Fibroblast of mammary gland (primary cell): ENCODE measurements around the gene LANCL1.
"Not testable (repeated sequence)": the region's sequence is repeated elsewhere in the genome, so short reads cannot be mapped to it uniquely, and the experiment has no call there.

ENCODE experiments used
- DNase-seq: peaks from one replicate; pipeline ENCODE4 v3.0.0-alpha.2; 2010; ENCODE audit warnings: low read depth
- H3K4me3 ChIP-seq: 2 replicates; pipeline ENCODE4 v1.5.1; 2011; ENCODE audit warnings: low read depth, mild to moderate bottlenecking, low read length, moderate library complexity; ENCODE audit not compliant: control insufficient read depth
- TF ChIP-seq, protein P1 (sequence below): conservative IDR thresholded peaks from 2 replicates; pipeline ENCODE4 v1.5.1; 2011; ENCODE audit warnings: low read depth, low read length, inconsistent platforms; ENCODE audit not compliant: control insufficient read depth, insufficient read depth

The LANCL1 gene

DNA sequence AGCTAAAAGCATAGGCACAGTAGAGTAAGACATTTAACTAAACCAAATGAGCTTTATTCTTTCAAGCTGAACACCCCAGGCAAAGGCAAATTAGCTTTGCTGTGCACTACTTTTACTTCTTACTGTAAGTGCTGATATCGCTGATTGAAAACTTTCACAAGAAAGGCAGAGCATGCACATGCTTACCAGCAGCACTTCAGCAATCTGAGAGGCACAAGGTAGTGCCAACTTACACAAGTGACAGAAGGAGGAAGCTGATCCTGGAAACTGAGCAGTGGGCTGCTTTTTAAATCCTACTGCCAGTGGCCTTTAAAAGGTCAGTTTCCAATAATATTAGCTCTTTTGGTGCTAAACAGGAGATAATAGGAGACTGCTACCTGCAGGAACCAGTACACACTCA is 43.9 kb downstream of the LANCL1 start:
- TF ChIP-seq, protein P1, sequence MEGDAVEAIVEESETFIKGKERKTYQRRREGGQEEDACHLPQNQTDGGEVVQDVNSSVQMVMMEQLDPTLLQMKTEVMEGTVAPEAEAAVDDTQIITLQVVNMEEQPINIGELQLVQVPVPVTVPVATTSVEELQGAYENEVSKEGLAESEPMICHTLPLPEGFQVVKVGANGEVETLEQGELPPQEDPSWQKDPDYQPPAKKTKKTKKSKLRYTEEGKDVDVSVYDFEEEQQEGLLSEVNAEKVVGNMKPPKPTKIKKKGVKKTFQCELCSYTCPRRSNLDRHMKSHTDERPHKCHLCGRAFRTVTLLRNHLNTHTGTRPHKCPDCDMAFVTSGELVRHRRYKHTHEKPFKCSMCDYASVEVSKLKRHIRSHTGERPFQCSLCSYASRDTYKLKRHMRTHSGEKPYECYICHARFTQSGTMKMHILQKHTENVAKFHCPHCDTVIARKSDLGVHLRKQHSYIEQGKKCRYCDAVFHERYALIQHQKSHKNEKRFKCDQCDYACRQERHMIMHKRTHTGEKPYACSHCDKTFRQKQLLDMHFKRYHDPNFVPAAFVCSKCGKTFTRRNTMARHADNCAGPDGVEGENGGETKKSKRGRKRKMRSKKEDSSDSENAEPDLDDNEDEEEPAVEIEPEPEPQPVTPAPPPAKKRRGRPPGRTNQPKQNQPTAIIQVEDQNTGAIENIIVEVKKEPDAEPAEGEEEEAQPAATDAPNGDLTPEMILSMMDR: no peak
- no peak for DNase-seq
- no peak overlapping the region for H3K4me3 ChIP-seq

DNA sequence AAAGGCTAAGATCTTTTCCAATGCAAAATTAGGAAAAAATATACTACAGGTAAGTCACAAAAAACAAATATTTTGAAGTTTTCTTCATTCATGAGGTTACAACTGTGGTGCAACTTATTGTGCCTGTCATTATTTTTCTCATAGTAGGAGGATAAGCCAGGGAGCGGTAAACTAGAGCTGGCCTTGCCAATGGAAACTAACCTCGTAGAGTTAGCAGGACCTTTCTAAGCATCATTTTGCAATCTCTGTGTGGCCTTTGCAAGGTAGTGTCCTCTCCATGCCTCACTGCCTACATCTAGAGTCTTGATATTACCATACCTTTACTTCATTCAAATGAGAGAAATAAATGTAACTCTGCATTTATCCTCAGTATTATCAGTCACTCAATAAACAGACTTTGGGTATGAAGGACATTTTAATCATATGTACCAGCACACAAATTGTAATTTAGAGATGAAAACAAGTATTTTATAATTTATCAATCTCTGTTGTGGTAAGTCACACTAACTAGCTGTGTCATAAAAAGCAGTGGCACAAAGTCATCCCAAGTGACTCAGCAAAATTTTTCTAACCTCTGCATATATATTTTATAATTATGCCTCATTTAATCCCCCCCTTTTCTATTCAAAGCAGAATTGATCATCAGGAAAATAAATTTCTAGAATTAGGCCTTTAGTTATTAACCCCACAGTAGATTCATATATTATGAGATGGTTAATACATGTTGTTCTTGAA is 47.0 kb downstream of the LANCL1 start:
- no peak for DNase-seq
- TF ChIP-seq, protein P1: no peak
- H3K4me3 ChIP-seq: no peak overlapping the region

DNA sequence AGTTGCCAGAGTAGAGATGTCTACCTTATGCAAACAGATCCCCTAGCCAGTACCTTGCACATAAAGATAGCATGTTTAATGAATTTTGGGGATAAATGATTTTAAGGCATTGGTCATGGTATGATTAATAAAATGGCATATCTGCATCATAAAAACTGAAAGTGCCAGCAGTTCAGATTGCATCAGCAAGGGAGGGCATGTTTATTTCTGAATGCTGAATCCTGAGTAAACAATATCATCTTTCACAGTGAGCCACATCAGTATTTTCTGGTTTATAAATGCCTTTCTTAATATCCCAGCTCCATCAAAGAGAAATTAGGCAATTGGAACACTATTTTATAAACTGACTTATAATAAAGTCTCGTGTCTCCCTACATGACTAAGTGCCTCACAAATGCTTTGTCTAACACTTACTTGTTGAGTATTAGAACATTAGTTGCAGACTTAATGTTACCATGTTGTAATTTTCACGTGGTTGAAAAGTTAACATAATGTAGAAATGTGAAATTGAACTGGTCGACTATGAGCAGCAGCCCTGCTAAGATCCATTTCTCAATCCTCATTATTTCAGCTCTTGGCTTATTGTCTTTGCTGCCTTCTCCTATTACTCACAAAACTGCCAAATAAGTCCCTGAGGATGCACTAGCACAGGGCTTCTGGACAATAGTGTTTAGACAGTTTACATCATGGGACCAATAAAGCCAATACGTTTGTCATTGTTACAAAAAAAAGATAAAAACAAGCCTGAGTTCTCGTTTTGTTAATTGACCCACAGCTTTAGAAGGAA is 48.0 kb downstream of the LANCL1 start:
- no peak overlapping the region for H3K4me3 ChIP-seq
- TF ChIP-seq, protein P1: no peak
- peak; percentile 58 for DNase-seq

DNA sequence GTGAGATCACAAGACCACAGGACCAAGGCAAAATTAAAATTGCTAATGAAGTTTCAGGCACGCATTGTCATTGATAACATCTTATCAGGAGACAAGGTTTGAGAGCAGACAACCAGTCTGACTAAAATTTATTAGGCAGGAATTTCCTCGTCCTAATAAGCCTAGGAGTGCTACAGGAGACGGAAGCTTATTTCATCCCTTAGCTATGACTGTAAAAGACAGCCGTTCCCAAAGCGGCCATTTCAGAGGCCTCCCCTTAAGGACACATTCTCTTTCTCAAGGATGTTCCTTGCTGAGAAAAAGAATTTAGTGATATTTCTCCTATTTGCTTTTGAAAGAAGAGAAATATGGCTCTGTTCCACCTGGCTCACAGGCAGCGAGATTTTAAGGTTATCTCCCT is 49.2 kb downstream of the LANCL1 start:
- DNase-seq, H3K4me3 ChIP-seq: not testable (repeated sequence)

DNA sequence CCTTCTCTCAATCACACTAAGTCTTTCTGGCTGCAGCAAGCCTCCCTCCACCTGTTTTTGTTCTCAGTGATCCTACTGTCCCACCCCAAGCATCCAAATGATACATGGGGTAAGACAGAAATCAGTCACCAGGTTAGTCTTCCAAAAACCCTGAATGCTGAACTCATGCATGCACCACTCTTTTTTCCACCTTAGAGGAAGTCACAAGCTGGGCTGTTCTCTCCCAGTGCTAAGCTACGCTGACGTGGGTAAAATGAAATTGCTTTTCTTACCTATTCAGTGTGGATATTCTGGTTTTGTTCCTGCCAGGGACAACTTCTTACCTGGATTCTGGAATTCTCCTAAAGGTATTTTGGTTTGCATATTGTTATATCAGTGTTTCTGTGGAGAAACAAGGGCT is 54.2 kb downstream of the LANCL1 start:
- no peak for DNase-seq
- no peak overlapping the region for H3K4me3 ChIP-seq
- TF ChIP-seq, protein P1: no peak

DNA sequence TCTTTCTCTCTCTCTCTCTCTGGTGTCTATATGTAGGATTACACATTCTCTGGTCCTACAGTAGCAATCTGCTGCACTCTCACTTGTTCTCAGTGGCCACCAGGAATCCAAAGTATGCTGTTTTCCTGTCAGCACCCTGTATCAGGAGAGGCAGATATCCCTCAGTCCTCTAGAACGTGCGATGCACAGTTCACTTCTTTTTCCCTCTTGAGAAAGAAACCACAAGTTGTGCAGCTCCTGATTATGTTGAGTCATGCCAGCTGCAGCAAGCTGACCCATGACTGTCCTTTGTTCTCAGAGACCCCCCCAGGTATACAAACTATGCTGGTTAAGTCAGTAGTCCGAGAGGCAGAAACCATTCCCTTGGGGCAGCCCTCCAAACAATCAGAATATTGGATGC is 54.6 kb downstream of the LANCL1 start:
- no peak overlapping the region for H3K4me3 ChIP-seq
- DNase-seq: peak; percentile 72

DNA sequence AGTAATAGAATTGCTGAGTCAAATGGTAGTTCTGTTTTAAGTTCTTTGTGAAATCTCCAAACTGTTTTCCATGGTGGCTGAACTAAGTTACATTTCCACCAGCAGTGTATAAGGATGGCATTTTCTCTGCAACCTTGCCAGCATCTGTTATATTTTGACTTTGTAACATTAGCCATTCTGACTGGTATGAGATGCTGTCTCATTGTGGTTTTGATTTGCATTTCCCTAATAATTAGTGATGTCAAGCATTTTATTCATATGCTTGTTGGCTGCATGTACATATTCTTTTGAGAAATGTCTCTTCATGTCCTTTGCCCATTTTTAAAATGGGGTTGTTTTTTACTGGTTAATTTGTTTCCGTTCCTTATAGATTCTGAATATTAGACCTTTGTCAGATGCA is 63.9 kb downstream of the LANCL1 start:
- no peak for DNase-seq
- H3K4me3 ChIP-seq: no peak overlapping the region
- TF ChIP-seq, protein P1: no peak

More for the DNA sequence above, 54.6 kb downstream of the LANCL1 start:
- TF ChIP-seq, protein P1: no peak
